ENCODE results near the gene SPPL3. TPM values are rescaled to one million over a fixed set of nuclear protein-coding genes. Genes with fewer than 3 reads are reported as not detected.

The SPPL3 gene
- total RNA-seq, 1 experiment from 2014 or later = 32.5 TPM

GRCh38 chr12:120784804-120785203, 119.4 kb downstream of the SPPL3 start:
- Mint-ChIP-seq H3K9me3 (no peaks in the 10 kb centered on the region), H3K4me3 (no peak overlapping the region), H3K27me3 (ENCODE audit: low read depth) (no peaks in the 10 kb centered on the region), H3K36me3 (peaks cover 10% of the 10 kb centered on the region), H3K27ac (0 out of 2 replicates have a peak overlapping the region, but pooled peaks have one; percentile 54), H3K4me1 (no peaks in the 10 kb centered on the region)
- POLR2A ChIA-PET = no interaction called here
- TF ChIP-seq E2F1 (CRISPR knock-in tag; IDR thresholded peaks at IDR 0.05) = no peak
- TF ChIP-seq E2F4 (CRISPR knock-in tag; IDR thresholded peaks at IDR 0.05; ENCODE audit: borderline replicate concordance, low read depth) = no peak
- no peak for TF ChIP-seq FOXP1 (CRISPR knock-in tag; IDR thresholded peaks at IDR 0.05; ENCODE audit: borderline replicate concordance)
- TF ChIP-seq ZMAT4 (CRISPR knock-in tag; IDR thresholded peaks at IDR 0.05) = no peak
- TF ChIP-seq STAT6 (CRISPR knock-in tag; conservative IDR thresholded peaks at IDR 0.05; ENCODE audit: low read depth) = no peak
- no peak for TF ChIP-seq JUN (CRISPR knock-in tag; IDR thresholded peaks at IDR 0.05)
- TF ChIP-seq PRDM15 (CRISPR knock-in tag; IDR thresholded peaks at IDR 0.05) = no peak
- no peak for TF ChIP-seq ZNF317 (CRISPR knock-in tag; IDR thresholded peaks at IDR 0.05; ENCODE audit: borderline replicate concordance, low read depth)
- TF ChIP-seq SOX15 (CRISPR knock-in tag; IDR thresholded peaks at IDR 0.05) = no peak
- no peak for TF ChIP-seq SMAD3 (CRISPR knock-in tag; IDR thresholded peaks at IDR 0.05; ENCODE audit: borderline replicate concordance)
- no peak for TF ChIP-seq IRF2 (CRISPR knock-in tag; IDR thresholded peaks at IDR 0.05; ENCODE audit: borderline replicate concordance, low read depth)
- TF ChIP-seq ESRRA (CRISPR knock-in tag; IDR thresholded peaks at IDR 0.05; ENCODE audit: borderline replicate concordance) = no peak
- DNase-seq (ENCODE audit: low spot score) (no peak), ATAC-seq (no peak)
- CTCF ChIA-PET = interaction anchor here (0.7 to 1.4 kb wide), 2 partner anchors 220 to 557 kb away, joined by 3 read pairs; no protein-coding TSS in a partner anchor

GRCh38 chr12:120783197-120783596, 121.0 kb downstream of the SPPL3 start:
- no peaks in the 10 kb centered on the region for H3K9me3 Mint-ChIP-seq
- TF ChIP-seq TP53 (CRISPR knock-in tag; IDR thresholded peaks at IDR 0.05) = no peak
- no peak for TF ChIP-seq FOXJ3 (CRISPR knock-in tag; IDR thresholded peaks at IDR 0.05; ENCODE audit: borderline replicate concordance)
- ChIA-PET CTCF (interaction anchor here (1.4 kb wide), 1 partner anchor 222 kb away, joined by 3 read pairs; no protein-coding TSS in a partner anchor), POLR2A (no interaction called here)
- peaks cover 10% of the 10 kb centered on the region for H3K36me3 Mint-ChIP-seq
- H3K27me3 Mint-ChIP-seq (ENCODE audit: low read depth) = no peaks in the 10 kb centered on the region
- H3K4me3 Mint-ChIP-seq = no peak overlapping the region
- ATAC-seq = no peak
- H3K4me1 Mint-ChIP-seq = no peaks in the 10 kb centered on the region
- DNase-seq (ENCODE audit: low spot score) = no peak
- no peak overlapping the region for H3K27ac Mint-ChIP-seq
